HepG2 (cell line): ENCODE measurements around the gene CCDC106. TPM values are rescaled to one million over a fixed set of nuclear protein-coding genes. Genes with fewer than 3 reads are reported as not detected.

Source experiments
- ATAC-seq: fragments of 200-7000 bp; cut with Tn5 transposase; 3 replicates; pipeline ENCODE4 v1.9.1; 2020; ENCODE audit warnings: mild to moderate bottlenecking, moderate library complexity
- BruUV-seq: library from RNA; stranded (reverse); fragments of 400-500 nt; replicated peaks from 2 replicates; lab custom pipeline; 2021; lab: Mats Ljungman, UMichigan
- CTCF ChIA-PET: fragments of 300-600 bp; formaldehyde crosslinking; extraction: SDS; loops from one replicate; lab custom pipeline; 2021; ENCODE audit warnings: low total read pairs, inconsistent platforms, low intra/inter-chr PET ratio; lab: Yijun Ruan, JAX
- POLR2A ChIA-PET: fragments of 350-600 bp; sonication (Branson Sonifier 250); formaldehyde crosslinking; loops from one replicate; lab custom pipeline; 2020; ENCODE audit warnings: antibody characterized with exemption, inconsistent platforms; lab: Yijun Ruan, JAX
- DNase-seq: peaks from one replicate; pipeline ENCODE4 v3.0.0-alpha.2; 2015; ENCODE audit warnings: low spot score
- FAIRE-seq: peaks from 3 replicates; lab custom pipeline; 2011; peaks lifted over from hg19 to GRCh38; lab: Jason Lieb, UNC
- H2AFZ ChIP-seq: one replicate; pipeline ENCODE4 v1.6.1; 2011; ENCODE audit warnings: low read length, inconsistent platforms
- H3K27ac ChIP-seq: fragments of 300-600 bp; 3 replicates; pipeline ENCODE4 v1.8.0; 2011; ENCODE audit warnings: mixed run types, mild to moderate bottlenecking, mixed read lengths, low read length, inconsistent platforms; ENCODE audit not compliant: insufficient read depth; ENCODE audit errors: extremely low read length
- H3K27me3 ChIP-seq, 2 experiments: fragments of 200-600 bp in 1 of 2; 2 replicates in 1 of 2; 3 replicates in 1 of 2; pipeline versions ENCODE4 v1.6.0 to v1.8.0; 2011; ENCODE audit warnings: low read length in 2 of 2, mild to moderate bottlenecking in 2 of 2, moderate library complexity in 2 of 2, inconsistent platforms in 1 of 2; ENCODE audit not compliant: insufficient read depth in 2 of 2, control insufficient read depth in 1 of 2
- H3K36me3 ChIP-seq, 2 experiments: fragments of 200-600 bp in 1 of 2; replicated peaks in 1 of 2; 2 replicates in 1 of 2; 3 replicates in 1 of 2; pipeline versions ENCODE4 v1.5.1 to v1.8.0; 2011; ENCODE audit warnings: low read length in 2 of 2, inconsistent platforms in 1 of 2; ENCODE audit not compliant: insufficient read depth in 2 of 2, control insufficient read depth in 1 of 2
- H3K4me1 ChIP-seq: 2 replicates; pipeline ENCODE4 v1.5.1; 2012; ENCODE audit warnings: low read length, inconsistent platforms; ENCODE audit not compliant: insufficient read depth
- H3K4me2 ChIP-seq: 2 replicates; pipeline ENCODE4 v1.6.0; 2011; ENCODE audit warnings: low read depth, low read length, inconsistent platforms
- H3K4me3 ChIP-seq, 3 experiments: fragments of 200-600 bp in 1 of 3; sonication (generic), shearing (Covaris generic) in 1 of 3; replicated peaks in 1 of 3; 2 replicates each; pipeline ENCODE4 v1.5.1; 2011 to 2016; ENCODE audit warnings: low read length in 3 of 3, inconsistent platforms in 2 of 3, low read depth in 2 of 3, mild to moderate bottlenecking in 2 of 3, control low read depth in 1 of 3, mixed read lengths in 1 of 3; ENCODE audit not compliant: insufficient read depth in 1 of 3
- H3K79me2 ChIP-seq: one replicate; pipeline ENCODE4 v1.6.1; 2011; ENCODE audit warnings: low read length, inconsistent platforms; ENCODE audit not compliant: insufficient read depth
- H3K9ac ChIP-seq: 2 replicates; pipeline ENCODE4 v1.6.0; 2011; ENCODE audit warnings: mild to moderate bottlenecking, low read depth, low read length, inconsistent platforms; ENCODE audit not compliant: insufficient read depth
- H3K9me3 ChIP-seq: 2 replicates; pipeline ENCODE4 v1.5.1; 2012; ENCODE audit warnings: mild to moderate bottlenecking, low read length
- H4K20me1 ChIP-seq: 2 replicates; pipeline ENCODE4 v1.6.0; 2011; ENCODE audit warnings: inconsistent platforms, mild to moderate bottlenecking, low read length, moderate library complexity; ENCODE audit not compliant: insufficient read depth
- AGO2 ChIP-seq: fragments of 200-400 bp; formaldehyde crosslinking; optimal IDR thresholded peaks from 2 replicates; pipeline ENCODE3; 2017; ENCODE audit warnings: mild to moderate bottlenecking, low read depth, low read length, moderate library complexity
- ARNT2 ChIP-seq: sonication (generic); formaldehyde crosslinking; IDR thresholded peaks from 2 replicates; pipeline ENCODE4 v1.8.0; 2022; ENCODE audit warnings: mild to moderate bottlenecking, low read depth, missing genetic modification reagents, moderate library complexity
- ATF7 ChIP-seq, 2 experiments: fragments of 450-650 bp in 1 of 2; sonication (generic) in 1 of 2; formaldehyde crosslinking in 1 of 2; IDR thresholded peaks; 2 replicates each; pipeline versions ENCODE4 v1.4.0 to v1.6.1; 2016 to 2020; ENCODE audit warnings: antibody characterized with exemption in 1 of 2, mild to moderate bottlenecking in 1 of 2, missing genetic modification reagents in 1 of 2
- HOXA3 ChIP-seq: sonication (generic); formaldehyde crosslinking; IDR thresholded peaks from 2 replicates; pipeline ENCODE4 v1.5.0; 2020; ENCODE audit warnings: missing genetic modification reagents
- MIXL1 ChIP-seq: IDR thresholded peaks from 2 replicates; pipeline ENCODE4 v1.6.1; 2016
- POLR2G ChIP-seq: fragments of 200-400 bp; formaldehyde crosslinking; IDR thresholded peaks from 2 replicates; pipeline ENCODE4 v1.6.1; 2018; ENCODE audit warnings: mild to moderate bottlenecking, low read depth, low read length, moderate library complexity
- SIX4 ChIP-seq: sonication (generic); formaldehyde crosslinking; IDR thresholded peaks from 2 replicates; pipeline ENCODE4 v1.4.0; 2020; ENCODE audit warnings: missing genetic modification reagents
- U2AF1 ChIP-seq: fragments of 200-400 bp; formaldehyde crosslinking; optimal IDR thresholded peaks from 2 replicates; pipeline ENCODE3; 2017; ENCODE audit warnings: mild to moderate bottlenecking, low read depth, low read length
- ZNF160 ChIP-seq: sonication (generic); formaldehyde crosslinking; IDR thresholded peaks from 2 replicates; pipeline ENCODE4 v1.8.0; 2022; ENCODE audit warnings: mild to moderate bottlenecking, inconsistent platforms, missing genetic modification reagents
- ZNF713 ChIP-seq: sonication (generic); formaldehyde crosslinking; IDR thresholded peaks from 2 replicates; pipeline ENCODE4 v1.4.0; 2020; ENCODE audit warnings: mild to moderate bottlenecking, missing genetic modification reagents
- ZNF790 ChIP-seq: sonication (generic); formaldehyde crosslinking; IDR thresholded peaks from 2 replicates; pipeline ENCODE4 v1.8.0; 2022; ENCODE audit warnings: missing genetic modification reagents, mild to moderate bottlenecking, borderline replicate concordance
- WGBS: methylation state at CpG from one replicate; pipeline ENCODE4 v1.1.6; 2017; ENCODE audit warnings: low lambda C conversion rate; 5-methylcytosine and 5-hydroxymethylcytosine counted together
- in situ Hi-C: cut with HindIII; loops from 2 replicates; pipeline ENCODE4 v1.10.0; 2017; ENCODE audit warnings: low pct_unique_long_range_greater_than_20kb; ENCODE audit not compliant: extremely low pct_ligation_motif_present
- intact Hi-C: fragments of 100-400 bp; cut with micrococcal nuclease; formaldehyde crosslinking; loops from one replicate; pipeline ENCODE4 v1.10.0; 2022; ENCODE audit not compliant: unreplicated experiment
- polyA plus RNA-seq, 8 experiments: library from polyadenylated mRNA; depleted of rRNA in 3 of 8; stranded (reverse) in 7 of 8; unstranded in 1 of 8; fragments of >200 nt; fragmentation: Illumina TruSeq in 4 of 8; extraction: Trizol in 4 of 8; gene quantifications; 2 replicates each; pipeline versions ENCODE4 v1.2.1 to v1.2.3, GENCODE V29; 2011 to 2016; ENCODE audit warnings: low read depth in 4 of 8, missing spikeins in 1 of 8, mixed read lengths in 1 of 8; ENCODE audit not compliant: insufficient read depth in 1 of 8
- total RNA-seq, 5 experiments: library from RNA; depleted of rRNA; stranded (reverse); fragments of >200 nt; fragmentation: Illumina TruSeq; extraction: Trizol; gene quantifications; 2 replicates each; pipeline ENCODE4 v1.2.3, GENCODE V29; 2016; ENCODE audit warnings: low read depth in 1 of 5
- TF ChIP-seq, protein P1 (sequence below): sonication (generic); formaldehyde crosslinking; IDR thresholded peaks from 2 replicates; pipeline ENCODE4 v1.4.0; 2020; ENCODE audit warnings: missing genetic modification reagents
- TF ChIP-seq, protein P2 (sequence below): IDR thresholded peaks from 2 replicates; pipeline ENCODE4 v1.6.1; 2016; ENCODE audit warnings: missing compliant biosample characterization, missing genetic modification reagents, borderline replicate concordance

CCDC106 gene
- total and polyA plus RNA-seq, 2 of the 13 experiments (the other 11 are each of a cell fraction or from before 2014, with no cell fraction given): 4.7 to 8.8 TPM

DNA sequence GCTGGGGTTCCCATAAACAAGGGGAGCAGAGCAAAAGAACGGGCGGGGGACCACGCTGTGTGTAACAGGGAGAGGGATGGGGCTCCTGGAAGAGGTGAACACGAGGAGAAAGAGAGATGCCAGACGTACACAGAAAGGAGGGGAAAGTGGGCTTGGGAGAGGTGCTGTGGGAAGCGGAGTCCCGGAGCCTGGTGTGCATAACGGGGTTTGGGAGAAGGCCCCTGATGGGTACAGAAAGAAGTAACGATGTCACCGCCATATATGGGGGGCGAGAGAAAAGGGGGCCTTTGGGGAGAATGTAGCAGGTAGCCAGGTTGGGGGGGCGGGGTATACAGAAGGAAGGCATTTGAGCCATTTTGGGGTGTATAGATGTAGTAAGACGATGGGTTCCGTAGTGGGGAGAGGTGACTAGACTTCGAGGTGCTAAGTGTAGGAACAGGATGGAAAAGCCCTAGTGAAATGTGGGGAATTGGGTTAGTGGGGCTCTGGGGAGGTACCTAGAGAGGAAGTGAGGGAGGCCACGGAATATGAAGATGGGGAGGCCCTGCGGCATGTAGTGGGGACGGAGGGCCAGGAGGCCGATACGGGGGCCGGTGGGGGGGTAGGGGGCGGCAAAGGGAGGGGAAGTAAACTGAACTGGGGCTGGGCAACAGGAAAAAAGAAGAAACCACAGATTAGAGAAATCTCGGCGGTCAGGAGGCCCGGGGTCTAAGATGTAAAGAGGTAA, 6.4 kb upstream of the CCDC106 start (continued):
- TF ChIP-seq U2AF1 (no peak), ZNF790 (CRISPR knock-in tag) (no peak), MIXL1 (CRISPR knock-in tag) (no peak), ZNF160 (CRISPR knock-in tag) (no peak), ZNF713 (CRISPR knock-in tag) (no peak)

DNA sequence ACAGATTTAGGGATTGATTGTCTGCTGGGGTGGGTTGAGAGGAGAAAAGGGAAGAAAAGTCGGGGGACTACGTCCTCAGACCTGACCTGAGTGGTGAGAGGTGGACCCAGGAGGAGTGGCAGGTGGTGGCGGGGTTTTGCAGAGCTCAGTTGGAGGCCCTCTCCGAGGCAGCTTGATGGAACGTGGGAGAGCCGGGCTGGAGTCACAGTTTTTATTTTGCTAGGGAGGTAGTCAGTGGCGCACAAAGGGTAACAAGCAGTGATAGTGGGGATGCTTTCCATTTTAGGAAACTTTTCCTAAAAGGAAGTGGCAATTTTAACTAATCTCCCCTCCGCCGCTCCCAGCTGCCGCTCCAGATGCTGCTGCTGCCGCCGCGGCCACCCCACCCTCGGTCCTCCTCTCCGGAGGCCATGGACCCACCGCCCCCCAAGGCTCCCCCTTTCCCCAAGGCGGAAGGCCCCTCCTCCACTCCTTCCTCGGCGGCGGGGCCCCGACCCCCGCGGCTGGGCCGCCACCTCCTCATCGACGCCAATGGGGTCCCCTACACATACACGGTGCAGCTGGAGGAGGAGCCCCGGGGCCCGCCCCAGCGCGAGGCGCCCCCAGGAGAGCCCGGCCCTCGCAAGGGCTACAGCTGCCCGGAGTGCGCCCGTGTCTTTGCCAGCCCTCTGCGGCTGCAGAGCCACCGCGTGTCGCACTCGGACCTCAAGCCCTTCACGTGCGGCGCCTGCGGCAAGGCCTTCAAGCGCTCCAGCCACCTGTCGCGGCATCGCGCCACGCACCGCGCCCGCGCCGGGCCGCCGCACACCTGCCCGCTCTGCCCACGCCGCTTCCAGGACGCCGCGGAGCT, 5.6 kb upstream of the CCDC106 start:
- peaks cover 39% of the 10 kb centered on the region for H3K79me2 ChIP-seq
- H4K20me1 ChIP-seq: no peaks in the 10 kb centered on the region
- no peak for DNase-seq
- POLR2A ChIA-PET: interaction anchor here (0.5 to 1.9 kb wide), 5 partner anchors 9 to 166 kb away, joined by 3 to 19 read pairs (median 8); partner anchors contain the start of genes U2AF2, ZNF628 and ZNF784
- peak; percentile 20 for ATAC-seq
- no peaks in the 10 kb centered on the region for H3K9me3 ChIP-seq
- CTCF ChIA-PET: interaction anchor here (1.7 kb wide), 1 partner anchor 11 kb away, joined by 4 read pairs; no protein-coding TSS in a partner anchor
- H3K4me3 ChIP-seq: peak overlapping the region; percentile 92 to 96 (median 92)
- in situ Hi-C loops (no loop called here), intact Hi-C loops (no loop called here)
- FAIRE-seq: no peak
- BruUV-seq: no TSS peak
- peak overlapping the region; percentile 96 for H3K4me2 ChIP-seq
- peak overlapping the region; percentile 84 for H3K9ac ChIP-seq
- H3K27me3 ChIP-seq: no peaks in the 10 kb centered on the region; a peak in 1 of 5 replicates
- peak overlapping the region; percentile 79 for H3K27ac ChIP-seq
- peaks cover 55% of the 10 kb centered on the region for H3K4me1 ChIP-seq
- peaks cover 0 to 10% of the 10 kb centered on the region in 2 experiments; a peak in 2 of 5 replicates for H3K36me3 ChIP-seq
- H2AFZ ChIP-seq: no peak overlapping the region
- 3% methylated on average over 16 of the region's 65 CpGs for WGBS
- TF ChIP-seq AGO2 (peak; percentile 95), ARNT2 (CRISPR knock-in tag) (0 out of 2 replicates have a peak, but pooled peaks have one; percentile 15), ATF7 (IDR thresholded peaks at IDR 0.05) (no peak), ATF7 (CRISPR knock-in tag; IDR thresholded peaks at IDR 0.05) (no peak), HOXA3 (CRISPR knock-in tag) (peak; percentile 81), SIX4 (CRISPR knock-in tag) (no peak), POLR2G (peak; percentile 5; the same call in 1 of the 2 replicates)
- TF ChIP-seq, protein P1, sequence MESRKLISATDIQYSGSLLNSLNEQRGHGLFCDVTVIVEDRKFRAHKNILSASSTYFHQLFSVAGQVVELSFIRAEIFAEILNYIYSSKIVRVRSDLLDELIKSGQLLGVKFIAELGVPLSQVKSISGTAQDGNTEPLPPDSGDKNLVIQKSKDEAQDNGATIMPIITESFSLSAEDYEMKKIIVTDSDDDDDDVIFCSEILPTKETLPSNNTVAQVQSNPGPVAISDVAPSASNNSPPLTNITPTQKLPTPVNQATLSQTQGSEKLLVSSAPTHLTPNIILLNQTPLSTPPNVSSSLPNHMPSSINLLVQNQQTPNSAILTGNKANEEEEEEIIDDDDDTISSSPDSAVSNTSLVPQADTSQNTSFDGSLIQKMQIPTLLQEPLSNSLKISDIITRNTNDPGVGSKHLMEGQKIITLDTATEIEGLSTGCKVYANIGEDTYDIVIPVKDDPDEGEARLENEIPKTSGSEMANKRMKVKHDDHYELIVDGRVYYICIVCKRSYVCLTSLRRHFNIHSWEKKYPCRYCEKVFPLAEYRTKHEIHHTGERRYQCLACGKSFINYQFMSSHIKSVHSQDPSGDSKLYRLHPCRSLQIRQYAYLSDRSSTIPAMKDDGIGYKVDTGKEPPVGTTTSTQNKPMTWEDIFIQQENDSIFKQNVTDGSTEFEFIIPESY: 0 out of 2 replicates have a peak, but pooled peaks have one; percentile 10
- TF ChIP-seq, protein P2, sequence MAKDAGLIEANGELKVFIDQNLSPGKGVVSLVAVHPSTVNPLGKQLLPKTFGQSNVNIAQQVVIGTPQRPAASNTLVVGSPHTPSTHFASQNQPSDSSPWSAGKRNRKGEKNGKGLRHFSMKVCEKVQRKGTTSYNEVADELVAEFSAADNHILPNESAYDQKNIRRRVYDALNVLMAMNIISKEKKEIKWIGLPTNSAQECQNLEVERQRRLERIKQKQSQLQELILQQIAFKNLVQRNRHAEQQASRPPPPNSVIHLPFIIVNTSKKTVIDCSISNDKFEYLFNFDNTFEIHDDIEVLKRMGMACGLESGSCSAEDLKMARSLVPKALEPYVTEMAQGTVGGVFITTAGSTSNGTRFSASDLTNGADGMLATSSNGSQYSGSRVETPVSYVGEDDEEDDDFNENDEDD: peak; percentile 55; the same call in 1 of the 2 replicates
